Tracheal epithelial cell (primary cell): ENCODE measurements around the gene AMIGO1. TPM values are rescaled to one million over a fixed set of nuclear protein-coding genes. Genes with fewer than 3 reads are reported as not detected.

Experiments
- total RNA-seq: library from RNA; depleted of rRNA; stranded (reverse); fragments of >200 nt; gene quantifications from 2 replicates; pipeline ENCODE4 v1.2.1, GENCODE V29; 2014

Gene AMIGO1, protein sequence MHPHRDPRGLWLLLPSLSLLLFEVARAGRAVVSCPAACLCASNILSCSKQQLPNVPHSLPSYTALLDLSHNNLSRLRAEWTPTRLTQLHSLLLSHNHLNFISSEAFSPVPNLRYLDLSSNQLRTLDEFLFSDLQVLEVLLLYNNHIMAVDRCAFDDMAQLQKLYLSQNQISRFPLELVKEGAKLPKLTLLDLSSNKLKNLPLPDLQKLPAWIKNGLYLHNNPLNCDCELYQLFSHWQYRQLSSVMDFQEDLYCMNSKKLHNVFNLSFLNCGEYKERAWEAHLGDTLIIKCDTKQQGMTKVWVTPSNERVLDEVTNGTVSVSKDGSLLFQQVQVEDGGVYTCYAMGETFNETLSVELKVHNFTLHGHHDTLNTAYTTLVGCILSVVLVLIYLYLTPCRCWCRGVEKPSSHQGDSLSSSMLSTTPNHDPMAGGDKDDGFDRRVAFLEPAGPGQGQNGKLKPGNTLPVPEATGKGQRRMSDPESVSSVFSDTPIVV
- total RNA-seq, result 0.48 and 0.64 TPM in 2 replicates

DNA sequence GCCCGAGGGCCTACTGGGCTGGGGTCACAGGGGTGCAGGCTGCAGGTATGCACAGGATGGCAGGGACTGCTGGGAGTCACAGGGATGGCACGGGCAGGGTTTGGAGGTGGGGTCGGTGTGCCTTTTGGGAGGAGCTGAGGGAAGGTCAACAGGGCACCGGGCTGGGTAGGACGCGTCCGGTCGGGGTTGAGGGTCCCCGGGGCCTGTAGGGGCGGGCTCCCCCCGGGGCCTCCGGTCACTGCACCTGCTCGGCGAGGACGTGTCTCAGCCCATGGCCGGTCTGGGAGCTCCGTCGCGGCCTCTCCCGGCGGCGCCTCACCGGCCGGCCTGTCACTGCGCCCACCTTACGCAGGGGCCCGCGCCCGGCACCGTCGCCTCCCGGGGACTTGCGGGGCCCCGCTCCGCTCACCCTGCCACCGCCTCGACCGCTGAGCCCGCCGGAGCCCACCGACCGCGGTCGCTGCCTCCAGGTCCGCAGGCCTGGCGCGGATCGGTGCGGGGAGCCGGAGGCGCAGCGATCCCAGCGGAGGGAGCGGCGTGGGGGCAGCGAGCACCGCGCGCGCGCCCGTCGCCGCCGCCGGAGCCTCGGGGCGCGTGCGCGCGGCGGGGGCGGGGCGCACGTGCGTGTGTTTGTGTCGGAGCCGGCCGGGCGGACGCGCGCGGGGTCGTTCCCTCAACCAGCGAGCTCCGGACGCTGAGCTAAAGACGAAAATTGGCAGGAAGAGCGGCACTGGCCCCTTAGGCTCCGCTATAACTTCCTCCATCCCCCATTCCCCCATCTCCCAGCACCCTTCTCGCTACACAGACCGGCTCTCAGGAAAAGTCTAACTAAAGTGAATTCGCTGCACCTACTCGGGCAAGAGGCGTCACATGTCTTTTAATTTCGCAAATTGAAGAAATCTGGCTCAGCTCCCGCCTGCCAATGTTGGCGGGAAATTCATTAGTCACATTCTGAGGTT, at the start of gene AMIGO1:
Gene AMIGO1, minus strand, starts transcription at position 552 of the 959 bp plus-strand sequence. CDS start 815 bp downstream, outside the sequence.

DNA sequence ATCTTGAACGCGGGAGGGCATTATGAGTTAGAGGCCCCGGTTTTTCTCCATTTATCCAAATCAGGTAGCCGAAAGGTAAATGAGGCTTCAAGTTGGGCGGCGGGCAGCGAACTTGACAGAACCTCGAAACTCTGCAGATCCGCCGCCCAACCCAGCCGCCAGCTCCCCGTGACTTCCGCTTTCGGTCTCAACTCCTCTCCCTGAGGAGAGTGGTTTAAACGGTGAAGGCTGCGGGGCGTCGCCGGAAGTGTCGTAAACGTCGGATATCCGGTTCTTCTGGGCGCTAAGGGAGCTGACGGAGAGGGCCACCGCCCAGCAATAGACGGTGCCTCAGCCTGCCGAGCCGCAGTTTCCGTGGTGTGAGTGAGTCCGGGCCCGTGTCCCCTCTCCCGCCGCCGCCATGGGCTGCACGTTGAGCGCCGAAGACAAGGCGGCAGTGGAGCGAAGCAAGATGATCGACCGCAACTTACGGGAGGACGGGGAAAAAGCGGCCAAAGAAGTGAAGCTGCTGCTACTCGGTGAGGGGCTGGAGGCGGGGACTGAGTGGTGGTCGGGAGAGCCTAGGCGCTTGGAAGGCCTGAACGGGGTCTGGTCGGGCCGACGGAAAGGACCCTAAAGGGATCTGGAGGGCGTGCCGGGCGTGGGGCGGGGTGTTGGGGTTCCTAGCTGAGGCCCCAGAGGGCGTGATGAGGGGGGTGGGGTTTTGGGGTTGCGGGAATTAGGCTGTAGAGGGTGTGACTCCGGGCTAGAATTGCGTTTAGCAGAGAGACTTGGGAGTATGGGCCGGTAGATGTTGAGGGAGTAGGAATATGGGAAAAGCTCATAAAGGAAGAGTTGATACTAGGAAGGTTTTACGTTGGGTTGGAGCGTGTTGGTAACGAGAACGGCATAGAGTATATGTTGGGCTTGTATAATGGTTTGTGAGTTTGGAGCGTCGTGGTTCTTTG, 39.1 kb upstream of the AMIGO1 start, which contains the start of gene GNAI3:
Gene GNAI3, plus strand, starts transcription at position 295 of the 947 bp plus-strand sequence. Its CDS starts 106 bp downstream, at position 401.

GRCh38 chr1:109539676-109540075, 30.1 kb upstream of the AMIGO1 start, which contains the start of gene GPR61:
TSS of gene GPR61 (plus strand) at chr1:109539872. CDS start at chr1:109543023, 3,151 bp downstream.

GRCh38 chr1:109493805-109494539, 15.6 kb downstream of the AMIGO1 start, which contains the start of gene CYB561D1:
TSS of gene CYB561D1 (plus strand) at chr1:109494094. CDS start at chr1:109494140, 46 bp downstream.

DNA sequence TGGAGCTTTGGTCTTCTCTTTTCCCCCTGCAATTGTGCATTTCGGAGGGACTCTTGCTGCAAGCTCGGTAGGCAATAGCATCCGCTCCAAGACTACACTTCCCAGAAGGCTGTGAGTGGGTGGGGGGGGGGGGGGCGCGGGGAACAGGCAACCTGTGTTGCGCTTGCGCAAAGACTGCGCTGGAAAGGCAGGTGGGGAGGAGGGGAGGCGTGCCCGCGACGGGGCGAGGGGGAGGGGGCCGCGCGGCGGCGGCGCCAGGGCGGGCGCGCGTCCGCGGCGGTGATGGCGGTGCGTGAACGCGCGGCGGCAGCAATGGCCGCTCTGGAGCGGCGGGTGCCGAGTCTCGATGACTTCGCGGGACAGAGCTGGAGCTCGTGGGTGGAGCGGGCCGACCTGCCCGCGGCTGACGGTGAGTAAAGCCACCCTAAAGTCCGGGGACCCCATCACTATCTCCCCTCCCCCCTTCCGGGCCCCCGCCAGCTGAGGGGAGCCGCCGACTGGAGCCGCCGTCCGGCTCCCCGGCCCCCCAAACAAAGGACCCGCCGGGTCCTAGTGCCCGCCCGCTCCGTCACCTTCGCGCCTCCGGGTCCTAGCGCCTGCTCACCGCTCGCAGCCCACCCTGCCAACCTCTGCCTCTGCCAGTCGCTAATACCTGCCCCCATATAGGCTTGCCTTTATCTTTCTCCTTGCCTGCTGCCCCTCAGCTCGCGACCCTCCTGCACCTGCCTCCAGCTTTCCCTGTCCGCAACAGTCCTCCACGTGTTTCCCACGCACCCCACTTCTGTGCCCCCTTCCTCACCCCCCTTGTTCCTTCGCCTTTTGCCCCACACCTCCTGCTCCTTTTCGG, 25.6 kb downstream of the AMIGO1 start, which contains the start of gene ATXN7L2:
Gene ATXN7L2, plus strand, starts transcription at position 234 of the 847 bp plus-strand sequence. Its CDS starts 49 bp downstream, at position 283.

GRCh38 chr1:109466452-109467300, 42.9 kb downstream of the AMIGO1 start, which contains the start of gene SYPL2:
TSS of gene SYPL2 (plus strand) at chr1:109466546. CDS start at chr1:109466844, 298 bp downstream.

Other genes with a start within 250 kb of the AMIGO1 start
- gene PSRC1, start 226.6 kb downstream of the AMIGO1 start, total RNA-seq, result 0.48 and 1.1 TPM in 2 replicates
- gene MYBPHL, start 202.7 kb downstream of the AMIGO1 start, total RNA-seq, result 0.24 TPM in 1 of 2 replicates, not detected in the other
- gene SORT1, start 111.8 kb downstream of the AMIGO1 start, total RNA-seq, result 14.9 and 16.4 TPM in 2 replicates
- 37.5 and 49.4 TPM in 2 replicates for gene PSMA5, start 83.3 kb downstream of the AMIGO1 start, total RNA-seq
- not detected in 2 replicates for gene SYPL2, start 43.2 kb downstream of the AMIGO1 start, total RNA-seq
- gene ATXN7L2, start 25.8 kb downstream of the AMIGO1 start, total RNA-seq, result 0.96 and 1.1 TPM in 2 replicates
- gene CYB561D1, start 15.6 kb downstream of the AMIGO1 start, total RNA-seq, result 4.5 and 4.8 TPM in 2 replicates
- not detected in 2 replicates for gene GPR61, start 30.1 kb upstream of the AMIGO1 start, total RNA-seq
- gene GNAI3, start 38.9 kb upstream of the AMIGO1 start, total RNA-seq, result 13.4 and 20.2 TPM in 2 replicates
- gene GNAT2, start 109.9 kb upstream of the AMIGO1 start, total RNA-seq, result 0.64 TPM in 1 of 2 replicates, not detected in the other
- 31.6 and 31.8 TPM in 2 replicates for gene AMPD2, start 110.1 kb upstream of the AMIGO1 start, total RNA-seq
- 2.3 and 6.3 TPM in 2 replicates for gene GSTM4, start 146.4 kb upstream of the AMIGO1 start, total RNA-seq
- 1.9 and 3.6 TPM in 2 replicates for gene GSTM2, start 158.3 kb upstream of the AMIGO1 start, total RNA-seq
- gene GSTM1, start 178.1 kb upstream of the AMIGO1 start, total RNA-seq, result 0.96 and 5.1 TPM in 2 replicates
- not detected in 2 replicates for gene GSTM5, start 202.5 kb upstream of the AMIGO1 start, total RNA-seq
- 8.5 and 24.1 TPM in 2 replicates for gene GSTM3, start 231.3 kb upstream of the AMIGO1 start, total RNA-seq